Fibroblast of lung (primary cell): ENCODE results near the gene GPR156. TPM values are rescaled to one million over a fixed set of nuclear protein-coding genes. Genes with fewer than 3 reads are reported as not detected.
"Not testable (repeated sequence)": the region's sequence is repeated elsewhere in the genome, so short reads cannot be mapped to it uniquely, and the experiment has no call there.

Source experiments
- DNase-seq, 2 donors: peaks; one replicate each; pipeline versions ENCODE4 v3.0.0 to v3.0.0-alpha.2; 2010; ENCODE audit warnings: low read depth in 2 of 2
- H2AFZ ChIP-seq: 2 replicates; pipeline ENCODE4 v1.5.1; 2012; ENCODE audit warnings: low read length, control low read depth, inconsistent platforms
- H3K27ac ChIP-seq: 2 replicates; pipeline ENCODE4 v1.5.1; 2011; ENCODE audit warnings: low read length, control low read depth; ENCODE audit not compliant: insufficient read depth
- H3K27me3 ChIP-seq: 2 replicates; pipeline ENCODE4 v1.5.1; 2011; ENCODE audit warnings: mild to moderate bottlenecking, low read length; ENCODE audit not compliant: control insufficient read depth, insufficient read depth
- H3K36me3 ChIP-seq: 2 replicates; pipeline ENCODE4 v1.5.1; 2011; ENCODE audit warnings: low read length; ENCODE audit not compliant: control insufficient read depth, insufficient read depth
- H3K4me1 ChIP-seq: 2 replicates; pipeline ENCODE4 v1.5.1; 2011; ENCODE audit warnings: low read length; ENCODE audit not compliant: control insufficient read depth, insufficient read depth; ENCODE audit errors: extremely low read depth
- H3K4me2 ChIP-seq: 2 replicates; pipeline ENCODE4 v1.5.1; 2011; ENCODE audit warnings: low read length, control low read depth; ENCODE audit not compliant: insufficient read depth; ENCODE audit errors: extremely low read depth
- H3K4me3 ChIP-seq, 4 experiments: fragments of 200-600 bp in 1 of 4; sonication (generic) in 1 of 4; replicated peaks in 1 of 4; 2 replicates each; pipeline ENCODE4 v1.5.1; 2011 to 2016; ENCODE audit warnings: low read length in 4 of 4, low read depth in 3 of 4, mild to moderate bottlenecking in 3 of 4, control low read depth in 2 of 4, inconsistent platforms in 1 of 4, mixed read lengths in 1 of 4; ENCODE audit not compliant: insufficient read depth in 1 of 4; ENCODE audit errors: control extremely low read depth in 1 of 4
- H3K79me2 ChIP-seq: 2 replicates; pipeline ENCODE4 v1.5.1; 2012; ENCODE audit warnings: mild to moderate bottlenecking, low read length, inconsistent platforms; ENCODE audit not compliant: control insufficient read depth, insufficient read depth
- H3K9ac ChIP-seq: 2 replicates; pipeline ENCODE4 v1.5.1; 2011; ENCODE audit warnings: mild to moderate bottlenecking, low read length, control low read depth; ENCODE audit not compliant: insufficient read depth
- H3K9me3 ChIP-seq: 2 replicates; pipeline ENCODE4 v1.5.1; 2012; ENCODE audit warnings: low read depth, low read length; ENCODE audit not compliant: control insufficient read depth, insufficient read depth
- H4K20me1 ChIP-seq: 2 replicates; pipeline ENCODE4 v1.5.1; 2011; ENCODE audit warnings: low read length; ENCODE audit not compliant: control insufficient read depth, insufficient read depth; ENCODE audit errors: extremely low read depth
- CTCF ChIP-seq, 2 donors: IDR thresholded peaks in 1 of 2; conservative IDR thresholded peaks in 1 of 2; 1 replicate in 1 of 2; 2 replicates in 1 of 2; pipeline ENCODE4 v1.5.1; 2011 to 2012; ENCODE audit warnings: low read length in 2 of 2, control low read depth in 1 of 2, inconsistent platforms in 1 of 2, low read depth in 1 of 2, mild to moderate bottlenecking in 1 of 2
- EZH2 ChIP-seq: IDR thresholded peaks from 2 replicates; pipeline ENCODE4 v1.5.1; 2012; ENCODE audit warnings: low read length, control low read depth, mild to moderate bottlenecking; ENCODE audit errors: missing control alignments
- polyA plus RNA-seq, 2 donors: library from polyadenylated mRNA; depleted of rRNA in 1 of 2; stranded (reverse) in 1 of 2; unstranded in 1 of 2; fragments of >200 nt; gene quantifications; 2 replicates each; pipeline ENCODE4 v1.2.1, GENCODE V29; 2011 to 2012; ENCODE audit warnings: missing spikeins in 1 of 2
- total RNA-seq: library from RNA; depleted of rRNA; stranded (reverse); fragments of >200 nt; gene quantifications from 2 replicates; pipeline ENCODE4 v1.2.1, GENCODE V29; 2014

The GPR156 gene
- total and polyA plus RNA-seq, 2 donors (not counting 1 experiment from before 2014, with no cell fraction given), result 0.33 to 0.42 TPM

- no peak overlapping the region for H3K4me2 ChIP-seq
- H3K9me3 ChIP-seq, result no peaks in the 10 kb centered on the region
- H3K36me3 ChIP-seq, result no peaks in the 10 kb centered on the region
- no peak overlapping the region for H2AFZ ChIP-seq
- H3K4me3 ChIP-seq, result no peak overlapping the region
- H3K79me2 ChIP-seq, result no peaks in the 10 kb centered on the region
- H3K27me3 ChIP-seq, result no peaks in the 10 kb centered on the region
- no peak for DNase-seq
- no peaks in the 10 kb centered on the region for H3K4me1 ChIP-seq
- H3K9ac ChIP-seq, result no peak overlapping the region
- no peaks in the 10 kb centered on the region for H4K20me1 ChIP-seq
- TF ChIP-seq EZH2 (no peak), CTCF (conservative IDR thresholded peaks at IDR 0.05 in 1 of 2, IDR thresholded peaks at IDR 0.05 in 1 of 2; ENCODE audit: low read depth in 1 of 2, low read length in 2 of 2) (no peak)
- H3K27ac ChIP-seq, result no peak overlapping the region
Observed at GRCh38 chr3:120298996-120299395, 14.0 kb upstream of the GPR156 start.

GRCh38 chr3:120291552-120291951 is 6.5 kb upstream of the GPR156 start:
- H3K79me2 ChIP-seq, H3K9me3 ChIP-seq, H3K9ac ChIP-seq, H4K20me1 ChIP-seq, H3K27me3 ChIP-seq, H3K4me2 ChIP-seq, H3K4me1 ChIP-seq, H3K27ac ChIP-seq, H3K36me3 ChIP-seq, H3K4me3 ChIP-seq, H2AFZ ChIP-seq: not testable (repeated sequence)
- DNase-seq, result peak in 1 of 2 donors; percentile 31

- H3K9ac ChIP-seq, result no peak overlapping the region
- no peaks in the 10 kb centered on the region for H3K27me3 ChIP-seq
- H3K4me3 ChIP-seq, result no peak overlapping the region
- no peak for TF ChIP-seq CTCF (conservative IDR thresholded peaks at IDR 0.05 in 1 of 2, IDR thresholded peaks at IDR 0.05 in 1 of 2; ENCODE audit: low read depth in 1 of 2, low read length in 2 of 2)
- no peak overlapping the region for H3K4me2 ChIP-seq
- no peaks in the 10 kb centered on the region for H3K4me1 ChIP-seq
- no peaks in the 10 kb centered on the region for H3K36me3 ChIP-seq
- H3K9me3 ChIP-seq, result no peaks in the 10 kb centered on the region
- no peak overlapping the region for H3K27ac ChIP-seq
- H3K79me2 ChIP-seq, result no peaks in the 10 kb centered on the region
- no peaks in the 10 kb centered on the region for H4K20me1 ChIP-seq
- no peak for DNase-seq
- no peak overlapping the region for H2AFZ ChIP-seq
Observed at GRCh38 chr3:120289636-120290035, 4.6 kb upstream of the GPR156 start.

- H3K27me3 ChIP-seq, result peaks cover 3% of the 10 kb centered on the region
- TF ChIP-seq EZH2 (no peak), CTCF (conservative IDR thresholded peaks at IDR 0.05 in 1 of 2, IDR thresholded peaks at IDR 0.05 in 1 of 2; ENCODE audit: low read depth in 1 of 2, low read length in 2 of 2) (no peak)
- H4K20me1 ChIP-seq, result no peaks in the 10 kb centered on the region
- no peaks in the 10 kb centered on the region for H3K9me3 ChIP-seq
- no peaks in the 10 kb centered on the region for H3K79me2 ChIP-seq
- H3K36me3 ChIP-seq, result no peaks in the 10 kb centered on the region
- no peak overlapping the region for H3K4me2 ChIP-seq
- no peak overlapping the region for H3K4me3 ChIP-seq
- H3K27ac ChIP-seq, result no peak overlapping the region
- H2AFZ ChIP-seq, result no peak overlapping the region
- no peak overlapping the region for H3K9ac ChIP-seq
- no peak for DNase-seq
- no peaks in the 10 kb centered on the region for H3K4me1 ChIP-seq
Observed at GRCh38 chr3:120286465-120286864, 1.4 kb upstream of the GPR156 start.
